ENCODE measurements around the gene NSMCE1.

The NSMCE1 gene

DNA sequence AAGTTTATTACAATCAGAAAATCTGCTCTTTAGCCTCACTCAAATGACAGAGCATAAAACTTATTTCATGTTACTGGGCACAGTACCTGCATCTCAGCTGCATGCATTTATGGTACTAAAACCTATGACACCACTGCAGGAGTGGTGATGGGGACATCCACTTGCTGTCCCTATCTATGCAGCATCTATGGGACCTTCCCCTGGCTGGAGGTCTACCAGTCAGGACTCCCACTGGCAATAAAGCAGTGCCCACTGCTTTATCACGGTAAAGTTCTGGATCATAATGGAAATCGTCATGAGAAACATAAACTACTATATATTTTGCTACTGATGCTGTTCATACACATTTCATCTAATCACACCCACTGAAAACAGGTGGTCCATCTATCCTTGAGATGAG is 26.2 kb downstream of the NSMCE1 start:
- DNase-seq: no peak

DNA sequence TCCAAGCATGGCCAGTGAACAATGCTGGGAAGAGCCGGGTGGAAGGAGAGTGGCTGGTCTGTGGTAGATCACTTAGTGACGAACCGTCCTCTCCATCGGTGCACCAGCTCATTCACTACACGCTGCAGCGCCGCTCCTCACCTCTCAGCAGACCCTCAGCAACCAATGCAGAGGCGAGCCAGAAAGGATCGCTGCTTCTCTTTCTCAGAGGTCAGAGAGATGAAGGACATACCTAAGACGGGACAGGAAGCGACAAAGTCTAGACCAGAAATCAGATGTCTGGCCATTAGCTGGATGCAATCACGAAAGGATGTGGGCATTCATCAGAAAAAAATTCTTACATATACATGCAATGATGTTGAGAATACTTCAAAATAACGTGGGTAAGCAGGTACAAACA is 26.9 kb downstream of the NSMCE1 start:
- no peak for DNase-seq

DNA sequence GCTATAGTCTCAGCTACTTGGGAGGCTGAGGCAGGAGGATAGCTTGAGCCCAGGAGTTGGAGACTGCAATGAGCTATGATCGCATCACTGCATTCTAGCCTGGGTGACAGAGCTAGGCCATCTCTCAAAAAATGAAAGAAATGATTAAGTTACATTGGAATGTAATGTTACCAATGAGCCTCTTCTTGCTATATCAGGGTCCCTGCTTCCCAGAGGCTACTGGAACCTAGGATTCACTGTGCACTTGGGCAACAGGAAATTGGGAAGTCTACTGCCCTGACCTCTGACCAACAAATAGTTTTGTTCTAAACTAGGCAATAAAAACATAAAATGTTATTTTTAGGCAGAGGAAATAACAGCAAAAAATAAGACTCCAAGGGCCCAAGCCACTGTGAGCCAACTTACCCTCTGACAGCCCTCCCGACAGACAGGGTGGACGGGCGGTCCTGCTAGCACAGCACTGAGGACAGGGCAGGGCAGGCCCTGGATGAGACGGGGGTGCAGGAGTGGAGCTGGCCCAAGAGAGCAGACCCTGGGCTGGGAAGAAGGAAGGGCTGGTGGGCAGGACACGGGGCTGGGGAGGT is 27.5 kb downstream of the NSMCE1 start:
- no peak for DNase-seq

DNA sequence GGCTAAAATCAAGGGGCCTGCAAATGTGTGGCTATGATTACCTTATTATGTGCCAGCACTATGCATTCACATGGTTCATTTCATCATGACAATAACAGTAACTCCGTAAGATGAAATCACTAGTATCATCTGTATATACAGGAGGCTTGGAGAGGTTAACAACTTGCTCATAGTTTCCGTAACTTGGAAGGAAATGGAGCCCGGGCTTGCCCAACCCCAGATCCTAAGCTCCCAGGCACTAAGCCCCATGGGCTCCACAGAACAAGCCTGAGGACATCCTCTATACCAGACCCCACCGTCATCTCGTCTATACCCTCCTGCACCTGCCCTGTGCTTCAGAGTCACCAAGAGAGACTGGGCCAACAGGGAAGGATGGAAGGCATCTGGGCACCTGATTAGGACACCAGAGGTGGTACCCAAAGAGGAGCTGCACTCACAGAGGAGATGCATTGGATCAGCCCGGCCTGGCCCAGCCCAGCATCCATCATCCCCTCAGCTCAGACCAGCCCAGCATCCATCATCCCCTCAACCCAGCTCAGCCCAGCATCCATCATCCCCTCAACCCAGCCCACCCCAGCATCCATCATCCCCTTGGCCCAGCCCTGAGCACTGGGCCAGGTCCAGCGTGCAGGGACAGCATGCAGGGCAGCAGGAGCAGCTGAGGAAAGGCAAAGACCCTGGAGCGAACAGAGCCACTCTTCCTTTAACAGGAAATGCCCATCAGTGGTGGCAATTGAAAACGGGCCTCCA is 28.5 kb downstream of the NSMCE1 start:
- no peak for DNase-seq

DNA sequence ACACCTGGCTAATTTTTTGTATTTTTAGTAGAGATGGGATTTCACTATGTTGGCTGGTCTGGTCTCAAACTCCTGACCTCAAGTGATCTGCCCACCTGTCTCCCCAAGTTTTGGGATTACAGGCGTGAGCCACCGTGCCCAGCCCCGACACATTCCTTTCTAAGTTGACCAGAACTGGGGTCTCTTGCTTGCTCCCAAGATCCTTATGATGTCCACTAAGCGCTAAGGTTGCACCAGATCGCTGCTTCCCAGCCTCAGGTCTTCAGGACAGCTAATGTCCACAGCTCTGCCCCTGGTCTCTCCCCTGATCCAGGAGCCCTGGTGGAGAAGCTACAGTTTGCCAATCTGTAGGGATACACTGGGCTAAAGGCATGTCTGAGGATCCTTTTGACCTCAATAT is 29.5 kb downstream of the NSMCE1 start:
- no peak for DNase-seq

DNA sequence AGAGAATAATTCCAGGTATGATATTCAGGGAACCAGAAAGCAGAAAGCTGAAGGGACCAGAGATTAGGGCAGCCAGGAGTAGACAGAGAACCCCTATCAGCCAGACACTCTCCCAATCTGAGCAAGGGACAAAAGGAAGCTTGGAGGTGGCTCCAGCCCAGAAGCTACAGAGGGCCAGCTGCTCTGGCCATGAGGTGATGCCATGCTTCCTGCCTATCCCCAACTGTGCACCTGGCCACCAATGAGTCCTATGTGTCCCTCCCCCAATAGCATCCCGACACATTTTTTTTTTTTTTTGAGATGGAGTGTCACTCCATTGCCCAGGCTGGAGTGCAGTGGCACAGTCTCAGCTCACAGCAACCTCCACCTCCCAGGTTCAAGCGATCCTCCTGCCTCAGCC is 30.0 kb downstream of the NSMCE1 start:
- DNase-seq: no peak

DNA sequence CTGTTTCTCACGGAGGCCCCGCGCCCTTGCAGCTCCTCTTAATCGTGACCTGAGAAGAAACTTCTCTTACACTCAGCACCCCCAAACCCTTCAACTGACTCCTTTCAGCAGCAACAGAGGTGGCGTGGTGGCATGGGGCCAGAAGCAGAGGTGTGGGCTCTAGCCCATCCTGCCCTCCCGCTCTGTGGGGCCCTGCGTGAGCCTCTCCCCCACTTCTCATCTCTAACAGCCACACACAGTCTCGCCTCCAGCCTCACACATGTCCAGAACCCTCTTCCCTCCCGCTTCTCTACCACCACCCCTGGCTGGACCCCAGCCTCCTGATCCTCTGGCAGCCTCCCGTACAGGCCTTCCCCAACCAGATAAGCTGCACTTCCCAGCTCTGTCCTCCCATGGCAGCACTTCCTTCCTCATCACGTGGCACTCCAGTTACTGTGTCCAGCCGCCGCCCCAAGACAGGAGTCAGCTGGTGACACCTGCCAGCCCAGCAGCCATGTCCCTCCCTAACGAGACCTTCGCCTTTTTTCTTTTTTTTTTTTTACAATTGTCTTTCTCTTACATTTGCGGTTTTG is 30.5 kb downstream of the NSMCE1 start:
- no peak for DNase-seq

DNA sequence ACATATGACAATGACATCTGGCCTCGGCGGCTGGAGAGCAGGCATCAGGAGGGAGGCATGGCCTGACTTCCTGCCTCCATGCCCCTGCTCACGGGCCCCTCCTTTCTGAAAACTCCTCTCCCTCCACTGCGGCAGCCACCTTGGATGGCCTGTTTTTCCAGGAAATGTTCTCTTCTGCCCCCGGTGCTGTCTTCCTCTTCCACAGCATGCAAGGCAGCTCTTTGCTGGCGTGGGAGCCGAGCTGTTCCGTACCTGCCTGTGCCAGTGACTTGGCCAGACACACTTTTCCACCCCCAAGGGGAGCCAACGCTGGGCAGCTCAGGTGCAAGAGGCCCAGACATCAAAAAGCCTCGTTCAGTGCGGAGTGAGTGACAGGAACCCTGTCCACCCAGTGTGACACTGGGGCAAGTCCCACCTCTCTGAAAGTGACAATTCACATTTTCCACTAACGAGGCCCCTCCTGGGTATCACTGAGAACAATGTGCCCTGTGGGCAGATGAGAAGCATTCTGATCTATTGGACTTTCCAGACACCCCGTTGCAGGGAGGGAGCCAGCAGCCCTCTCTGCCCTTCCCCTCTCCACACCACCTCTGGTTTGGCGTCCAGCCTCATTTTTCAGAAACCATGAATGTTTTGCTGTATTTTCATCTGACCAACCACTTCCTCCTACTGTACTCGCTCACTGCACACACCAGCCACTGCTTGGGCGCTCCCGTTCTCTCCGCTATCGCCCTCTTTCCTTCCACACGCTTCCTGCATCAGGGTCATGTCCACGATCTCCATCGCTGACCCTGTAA is 31.2 kb downstream of the NSMCE1 start:
- no peak for DNase-seq

DNA sequence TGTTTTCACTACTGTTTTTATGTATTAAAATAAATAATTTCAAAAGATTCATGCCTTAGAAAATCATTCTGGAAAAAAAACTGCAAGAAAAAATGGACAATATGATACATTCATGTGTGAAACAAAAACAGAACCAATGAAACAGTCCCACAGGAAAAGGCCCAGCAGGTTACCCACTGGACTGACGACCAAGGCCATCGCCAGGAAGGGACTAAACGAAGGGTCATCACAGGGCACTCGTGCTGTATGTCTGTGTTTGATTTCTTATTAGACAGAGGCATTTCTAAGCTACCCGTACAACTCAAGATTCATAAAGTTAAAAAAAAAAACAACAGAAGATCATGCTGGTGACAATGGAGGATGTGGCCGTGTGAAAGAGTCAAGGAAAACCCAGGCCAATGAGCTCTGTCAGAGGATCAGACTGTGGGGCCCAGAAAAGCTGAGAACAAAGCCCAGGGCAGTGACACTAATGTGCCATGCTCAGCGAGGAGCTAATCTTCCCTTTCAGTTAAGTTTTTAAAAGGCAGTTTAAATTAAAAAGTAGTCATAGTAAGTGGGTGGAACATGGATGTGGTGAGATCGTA is 31.8 kb downstream of the NSMCE1 start:
- no peak for DNase-seq

DNA sequence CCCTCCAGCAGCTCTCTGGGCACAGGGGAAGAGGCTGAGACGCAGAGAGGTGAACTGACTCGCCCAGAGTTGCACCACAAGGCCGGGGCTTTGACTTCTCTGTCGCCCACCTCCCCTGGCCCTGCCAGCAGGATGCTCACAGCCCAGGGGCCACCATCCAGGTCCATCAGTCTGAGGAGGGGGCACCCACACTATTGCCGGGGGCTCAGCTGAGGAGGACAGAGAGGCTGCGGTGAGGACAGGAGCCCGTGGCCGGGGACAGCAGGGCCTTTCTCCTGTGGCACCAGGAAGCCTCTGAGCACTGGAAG is 32.7 kb downstream of the NSMCE1 start:
- DNase-seq: no peak

DNA sequence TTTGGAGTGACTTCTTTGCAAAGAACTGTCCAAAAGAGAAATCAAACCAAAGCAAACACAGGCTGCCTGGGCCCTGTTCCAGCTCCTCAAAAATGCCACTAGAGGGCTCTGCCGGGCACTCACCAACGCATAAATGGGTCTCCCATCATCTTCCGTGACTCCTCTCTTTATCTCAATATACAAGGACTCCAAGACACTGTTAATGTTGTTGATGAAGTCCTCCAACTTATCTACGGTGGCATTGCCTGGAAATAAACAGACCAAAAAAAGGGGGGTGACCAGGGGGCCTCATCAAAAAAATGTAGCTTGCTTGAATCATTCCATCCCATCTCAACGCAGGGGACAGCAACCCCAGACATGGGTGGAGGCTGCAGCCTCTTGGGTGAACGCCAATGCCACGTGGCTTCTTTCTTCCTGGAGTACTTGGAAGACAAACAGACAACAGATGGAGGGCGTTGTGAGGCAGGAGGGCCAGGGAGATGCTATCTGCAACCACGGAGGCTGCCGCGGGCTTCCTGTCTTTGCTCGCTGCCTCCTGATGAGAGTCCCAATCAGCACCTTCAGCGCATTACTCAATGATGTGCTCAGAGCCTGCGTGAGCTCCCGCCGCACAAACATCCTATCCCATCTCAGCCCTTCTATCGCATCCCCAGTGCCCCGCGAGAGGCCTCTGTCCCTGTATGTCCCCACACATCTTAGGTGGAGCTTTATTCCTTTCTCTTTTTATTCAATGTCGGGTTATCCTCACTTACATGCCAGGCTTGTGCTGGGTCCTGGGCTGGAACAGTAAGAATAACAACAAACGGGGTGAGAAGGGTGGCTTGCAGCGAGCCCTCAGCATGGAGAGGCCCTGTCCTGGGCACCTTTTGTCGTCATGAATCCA is 33.3 kb downstream of the NSMCE1 start:
- DNase-seq: peak; percentile 89

DNA sequence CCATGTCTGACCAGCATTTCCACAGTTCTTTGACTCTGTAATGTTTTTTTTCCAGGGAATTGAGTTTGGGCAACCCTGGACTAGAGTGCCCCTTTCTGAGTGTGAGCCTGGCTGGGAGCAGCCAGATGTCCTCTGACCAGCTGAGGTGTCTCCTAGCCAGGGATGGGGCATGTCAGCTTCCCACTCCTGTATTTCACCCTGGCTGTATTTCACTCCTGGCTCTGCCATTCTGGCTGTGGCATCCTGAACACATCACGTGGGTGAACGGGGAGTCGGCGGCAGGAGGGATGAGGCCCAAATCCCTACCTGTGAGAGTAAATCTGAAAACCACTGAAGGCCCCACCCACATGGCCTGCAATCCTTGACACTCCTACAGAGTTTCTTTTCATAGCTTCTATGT is 34.0 kb downstream of the NSMCE1 start:
- no peak for DNase-seq

DNA sequence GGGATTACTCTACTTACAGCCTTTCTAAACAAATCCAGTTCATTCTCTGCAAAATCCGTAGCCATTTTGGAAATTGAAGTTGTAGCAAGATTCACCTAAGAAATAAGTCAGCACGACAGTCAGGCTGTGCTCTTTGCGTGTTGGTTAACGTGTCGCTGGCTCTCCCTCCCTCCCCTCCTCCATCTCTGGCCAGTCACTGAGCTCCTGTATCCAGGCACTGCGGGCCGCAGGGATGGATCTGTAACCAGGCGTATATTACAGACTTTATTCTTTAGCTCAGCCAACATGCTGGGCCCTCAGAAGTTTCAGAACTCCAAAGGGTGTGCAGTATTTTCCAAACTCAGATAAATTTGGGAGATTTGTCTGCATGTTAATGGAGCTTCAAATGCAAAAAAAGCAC is 34.4 kb downstream of the NSMCE1 start:
- no peak for DNase-seq

DNA sequence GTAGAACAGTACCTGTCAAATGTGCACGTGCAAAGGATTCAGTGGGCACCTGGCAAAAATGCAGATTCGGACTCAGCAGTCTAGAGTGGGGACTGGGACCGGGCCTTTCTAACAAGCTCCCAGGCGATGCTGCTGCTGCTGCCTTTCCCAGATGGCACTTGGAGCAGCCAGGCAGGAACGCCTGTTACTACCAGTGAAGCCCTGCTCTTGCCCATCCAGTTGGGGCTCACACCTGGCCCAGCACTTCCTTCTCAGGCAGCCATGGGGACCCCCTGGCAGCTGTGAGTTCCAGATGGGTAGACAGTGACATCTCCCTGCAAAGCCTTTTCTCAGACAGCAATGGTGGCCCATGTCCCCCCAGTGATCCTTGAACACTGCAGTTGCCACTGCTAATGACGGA is 34.8 kb downstream of the NSMCE1 start:
- no peak for DNase-seq

DNA sequence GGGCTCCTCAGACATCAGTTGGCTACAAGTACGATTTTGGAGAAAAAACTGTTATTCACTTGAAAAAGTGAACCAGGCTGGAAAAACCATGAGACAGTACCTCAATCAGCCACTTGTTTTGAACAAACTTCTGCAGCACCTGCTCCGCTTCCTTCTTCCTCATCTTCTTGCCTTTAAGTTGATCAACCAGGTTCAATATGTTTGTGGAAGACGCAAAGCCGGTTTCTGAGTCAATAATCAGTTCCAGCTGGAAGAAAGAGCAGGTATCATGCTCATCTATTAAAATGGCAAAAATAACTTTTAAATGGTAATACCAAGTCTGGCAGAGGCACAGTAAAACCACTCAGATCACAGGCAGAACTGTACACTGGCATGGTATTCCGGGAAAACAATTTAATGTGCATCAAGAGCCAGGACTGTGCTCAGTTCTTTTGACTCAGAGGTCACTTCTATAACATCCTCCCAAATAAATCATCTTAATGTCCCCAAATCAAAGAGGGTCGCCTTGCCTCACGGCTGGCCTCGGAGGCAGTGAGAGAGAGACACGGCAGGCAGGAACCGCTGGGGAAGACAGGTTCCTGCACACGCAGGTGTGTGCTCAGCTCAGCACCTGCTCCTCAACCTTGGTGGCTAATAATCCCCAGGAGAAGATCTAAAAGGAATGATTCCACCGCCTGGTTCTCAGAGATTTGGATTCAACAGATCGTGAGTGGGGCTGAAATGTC is 35.5 kb downstream of the NSMCE1 start:
- DNase-seq: no peak

DNA sequence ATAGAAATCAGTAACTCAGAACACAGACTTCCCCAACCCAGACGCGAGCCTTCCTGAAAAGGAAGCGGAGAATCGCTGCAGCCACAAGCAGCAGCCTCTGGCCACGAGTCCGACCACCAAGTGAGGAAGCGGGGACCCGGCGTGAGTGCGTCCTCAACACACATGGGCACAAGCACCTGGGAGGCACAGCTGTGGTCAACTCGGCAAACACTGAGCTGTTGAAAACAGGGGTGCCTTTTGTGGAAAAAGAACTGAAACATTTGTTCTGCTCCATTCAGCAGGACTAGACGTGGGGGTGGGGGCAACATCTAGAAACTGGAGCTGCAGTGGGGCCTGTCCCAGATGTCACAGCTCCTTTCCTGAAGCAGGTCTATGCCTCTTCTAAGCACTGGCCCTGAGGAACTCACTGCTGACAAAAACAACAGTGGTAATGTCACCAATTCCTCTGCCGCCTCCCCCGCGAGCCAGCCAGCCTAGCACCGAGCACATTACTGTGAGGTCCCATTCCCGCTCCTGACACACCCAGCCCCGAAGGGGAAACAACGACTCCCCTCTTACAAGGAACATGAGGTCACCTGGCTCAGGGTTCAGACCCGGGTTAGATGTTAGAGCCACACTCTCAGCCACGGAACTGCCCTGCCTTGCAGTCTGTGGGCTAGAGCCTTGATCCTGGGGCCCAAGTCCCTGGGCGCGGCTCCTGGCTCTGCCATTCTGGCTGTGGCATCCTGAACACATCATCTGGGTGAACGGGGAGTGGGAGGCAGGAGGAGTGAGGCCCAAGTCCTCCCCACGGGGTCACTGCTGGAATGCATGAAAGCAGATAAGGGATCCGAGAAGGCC is 36.3 kb downstream of the NSMCE1 start:
- no peak for DNase-seq

DNA sequence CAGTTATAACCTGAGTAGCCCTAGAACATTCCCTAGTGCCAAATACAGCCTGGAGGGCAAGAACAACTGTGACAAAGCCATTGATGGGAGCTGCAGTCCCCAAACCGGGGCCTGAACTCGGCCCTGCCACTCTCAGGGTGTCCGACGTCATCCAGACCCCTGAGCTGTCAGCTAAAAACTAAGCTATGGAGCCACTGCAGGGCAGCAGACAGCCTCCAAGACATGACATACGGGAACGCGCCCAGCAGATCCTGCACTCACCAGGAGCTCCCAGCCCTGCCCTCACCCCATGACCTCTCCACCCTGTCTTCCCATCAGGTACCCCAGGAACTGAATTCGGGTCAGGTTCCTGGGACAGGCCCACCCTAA is 36.9 kb downstream of the NSMCE1 start:
- DNase-seq: no peak

DNA sequence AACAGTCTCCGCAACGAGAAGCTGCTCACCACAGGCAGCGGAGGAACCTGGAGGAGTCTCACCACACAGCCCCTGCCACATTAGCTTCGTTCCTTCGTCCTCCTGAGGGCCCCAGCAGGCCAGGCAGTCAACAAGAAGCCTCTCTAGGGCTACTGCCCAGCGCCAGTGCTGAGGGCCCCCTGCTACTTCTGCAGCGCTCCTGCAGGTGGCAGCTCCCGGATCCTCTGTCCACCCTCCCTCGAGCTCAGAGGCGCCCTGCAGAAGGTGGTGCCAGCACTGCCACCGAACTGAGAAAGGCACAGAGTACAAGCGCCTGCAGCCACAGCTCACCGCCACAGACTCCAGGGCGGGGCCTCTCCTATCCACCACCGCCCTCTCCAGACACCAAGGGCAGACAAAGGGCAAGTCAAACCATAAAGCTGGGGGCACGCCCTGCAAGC is 38.0 kb downstream of the NSMCE1 start:
- no peak for DNase-seq

DNA sequence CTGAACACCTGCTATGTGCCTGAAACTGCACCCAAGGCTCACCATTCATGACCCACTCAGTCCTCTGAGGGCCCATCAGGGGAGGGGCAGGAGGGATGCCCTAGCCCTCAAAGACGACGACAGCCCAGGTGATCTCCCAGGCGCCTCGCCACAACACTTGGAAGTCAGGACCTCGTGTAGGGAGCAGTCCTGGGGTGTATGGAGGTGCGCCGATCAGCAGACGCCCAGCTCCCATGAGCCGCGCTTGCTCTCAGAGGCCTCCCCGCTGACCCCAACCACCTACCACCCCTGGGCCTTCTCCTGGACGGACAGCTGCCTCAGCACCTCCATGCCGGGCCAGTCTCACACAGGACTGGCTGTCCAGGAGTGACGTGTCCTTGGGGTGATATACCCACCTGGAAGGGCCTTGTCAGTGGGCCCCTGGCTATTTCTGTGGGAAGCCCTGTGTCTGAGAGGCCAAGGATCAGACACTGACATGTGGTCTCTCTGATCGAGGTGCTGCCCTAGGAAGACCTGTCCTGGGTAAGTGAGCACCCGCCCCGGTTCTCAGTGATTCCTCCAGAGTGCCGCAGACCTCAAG is 38.6 kb downstream of the NSMCE1 start:
- no peak for DNase-seq
